WTC11 (cell line): ENCODE data around the gene ADGRB3. TPM values are rescaled to one million over a fixed set of nuclear protein-coding genes. Genes with fewer than 3 reads are reported as not detected.

Experiments used
- ATAC-seq: fragments of 200-7000 bp; cut with Tn5 transposase; 2 replicates; pipeline ENCODE4 v1.10.0; 2021; ENCODE audit warnings: mild to moderate bottlenecking, moderate library complexity
- CTCF ChIA-PET: fragments of 300-600 bp; sonication (Branson Sonifier 250); formaldehyde crosslinking; loops from one replicate; lab custom pipeline; 2021; ENCODE audit warnings: antibody characterized with exemption; lab: Charles Lee
- POLR2A ChIA-PET: fragments of 350-600 bp; sonication (Branson Sonifier 250); formaldehyde crosslinking; loops from one replicate; lab custom pipeline; 2021; ENCODE audit warnings: antibody characterized with exemption; lab: Charles Lee
- DNase-seq: peaks from one replicate; pipeline ENCODE4 v3.0.0; 2021; ENCODE audit warnings: low spot score
- H3K27ac Mint-ChIP-seq: 2 replicates; pipeline ENCODE4 v1.8.0; 2021; ENCODE audit warnings: mixed read lengths
- H3K27me3 Mint-ChIP-seq: 2 replicates; pipeline ENCODE4 v1.8.0; 2021; ENCODE audit warnings: low read depth, mild to moderate bottlenecking, moderate library complexity, mixed read lengths
- H3K36me3 Mint-ChIP-seq: 2 replicates; pipeline ENCODE4 v1.8.0; 2021; ENCODE audit warnings: mixed read lengths
- H3K4me1 Mint-ChIP-seq: 2 replicates; pipeline ENCODE4 v1.8.0; 2022; ENCODE audit warnings: mixed read lengths
- H3K4me3 Mint-ChIP-seq: 2 replicates; pipeline ENCODE4 v1.8.0; 2021; ENCODE audit warnings: mild to moderate bottlenecking, moderate library complexity, mixed read lengths
- H3K9me3 Mint-ChIP-seq: 2 replicates; pipeline ENCODE4 v1.8.0; 2021; ENCODE audit warnings: mixed read lengths
- AR ChIP-seq: fragments of 250-450 bp; sonication (Bioruptor Pico); IDR thresholded peaks from 2 replicates; pipeline ENCODE4 v1.9.0; 2021; ENCODE audit warnings: mild to moderate bottlenecking
- ATF6 ChIP-seq: sonication (generic); formaldehyde crosslinking; IDR thresholded peaks from 2 replicates; pipeline ENCODE4 v1.8.1; 2023; ENCODE audit warnings: mild to moderate bottlenecking, missing genetic modification reagents
- FOXP4 ChIP-seq: sonication (generic); formaldehyde crosslinking; IDR thresholded peaks from 2 replicates; pipeline ENCODE4 v1.8.0; 2022; ENCODE audit warnings: mild to moderate bottlenecking, missing genetic modification reagents
- GABPB1 ChIP-seq: sonication (generic); formaldehyde crosslinking; IDR thresholded peaks from 2 replicates; pipeline ENCODE4 v1.8.1; 2023; ENCODE audit warnings: mild to moderate bottlenecking, missing genetic modification reagents
- GRHL2 ChIP-seq: fragments of 250-450 bp; sonication (Bioruptor Pico); IDR thresholded peaks from 2 replicates; pipeline ENCODE4 v1.8.0; 2022; ENCODE audit warnings: mild to moderate bottlenecking, moderate library complexity; ENCODE audit not compliant: insufficient replicate concordance, severe bottlenecking
- JAZF1 ChIP-seq: fragments of 250-450 bp; sonication (Bioruptor Pico); IDR thresholded peaks from 2 replicates; pipeline ENCODE4 v1.9.0; 2021; ENCODE audit warnings: moderate library complexity, mild to moderate bottlenecking, inconsistent platforms
- KAT7 ChIP-seq: sonication (generic); formaldehyde crosslinking; IDR thresholded peaks from 2 replicates; pipeline ENCODE4 v1.8.1; 2023; ENCODE audit warnings: missing genetic modification reagents, mild to moderate bottlenecking, borderline replicate concordance
- MXD4 ChIP-seq: fragments of 250-450 bp; sonication (Bioruptor Pico); IDR thresholded peaks from 2 replicates; pipeline ENCODE4 v1.8.0; 2021; ENCODE audit warnings: mild to moderate bottlenecking, moderate library complexity, borderline replicate concordance
- NFATC4 ChIP-seq: fragments of 250-450 bp; sonication (Bioruptor Pico); IDR thresholded peaks from 2 replicates; pipeline ENCODE4 v1.9.0; 2021; ENCODE audit warnings: mild to moderate bottlenecking
- NFE2L1 ChIP-seq: sonication (generic); formaldehyde crosslinking; IDR thresholded peaks from 2 replicates; pipeline ENCODE4 v1.8.1; 2023; ENCODE audit warnings: missing genetic modification reagents
- NFYB ChIP-seq: sonication (generic); formaldehyde crosslinking; conservative IDR thresholded peaks from 2 replicates; pipeline ENCODE4 v1.8.0; 2022; ENCODE audit warnings: low read depth, missing genetic modification reagents
- NR2C2 ChIP-seq: sonication (generic); formaldehyde crosslinking; IDR thresholded peaks from 2 replicates; pipeline ENCODE4 v1.8.0; 2022; ENCODE audit warnings: mild to moderate bottlenecking, missing genetic modification reagents
- SMAD3 ChIP-seq: sonication (generic); formaldehyde crosslinking; IDR thresholded peaks from 2 replicates; pipeline ENCODE4 v1.8.0; 2022; ENCODE audit warnings: missing genetic modification reagents, mild to moderate bottlenecking, borderline replicate concordance
- TEAD4 ChIP-seq: sonication (generic); formaldehyde crosslinking; IDR thresholded peaks from 2 replicates; pipeline ENCODE4 v1.8.0; 2022; ENCODE audit warnings: mild to moderate bottlenecking, missing genetic modification reagents
- ZNF232 ChIP-seq: sonication (generic); formaldehyde crosslinking; IDR thresholded peaks from 2 replicates; pipeline ENCODE4 v1.8.0; 2022; ENCODE audit warnings: mild to moderate bottlenecking, missing genetic modification reagents
- total RNA-seq: library from RNA; stranded (reverse); gene quantifications from 3 replicates; pipeline ENCODE4 v1.2.3, GENCODE V29; 2021
- TF ChIP-seq, protein P1 (sequence below): sonication (generic); formaldehyde crosslinking; IDR thresholded peaks from 2 replicates; pipeline ENCODE4 v1.8.0; 2022; ENCODE audit warnings: mild to moderate bottlenecking, missing genetic modification reagents
- TF ChIP-seq, protein P2 (sequence below): sonication (generic); formaldehyde crosslinking; IDR thresholded peaks from 2 replicates; pipeline ENCODE4 v1.8.1; 2023; ENCODE audit warnings: mild to moderate bottlenecking, missing genetic modification reagents, moderate library complexity
- TF ChIP-seq, protein P3 (sequence below): sonication (generic); formaldehyde crosslinking; IDR thresholded peaks from 2 replicates; pipeline ENCODE4 v1.8.1; 2023; ENCODE audit warnings: mild to moderate bottlenecking, missing genetic modification reagents, moderate library complexity
- TF ChIP-seq, protein P4 (sequence below): sonication (generic); formaldehyde crosslinking; IDR thresholded peaks from 2 replicates; pipeline ENCODE4 v1.8.0; 2023; ENCODE audit warnings: missing genetic modification reagents

Gene ADGRB3
- total RNA-seq, 1 experiment from 2014 or later, result 1.9 TPM

GRCh38 chr6:68919537-68919936 is 284.5 kb downstream of the ADGRB3 start:
- CTCF ChIA-PET, result no interaction called here
- no peak for ATAC-seq

GRCh38 chr6:68941345-68941744 is 306.3 kb downstream of the ADGRB3 start:
- H3K27me3 Mint-ChIP-seq, result no peaks in the 10 kb centered on the region
- no peak overlapping the region for H3K27ac Mint-ChIP-seq
- DNase-seq (no peak), ATAC-seq (no peak)
- POLR2A ChIA-PET, result no interaction called here
- H3K4me3 Mint-ChIP-seq, result no peak overlapping the region
- H3K36me3 Mint-ChIP-seq, result no peaks in the 10 kb centered on the region
- H3K9me3 Mint-ChIP-seq, result no peaks in the 10 kb centered on the region
- CTCF ChIA-PET, result no interaction called here
- TF ChIP-seq TEAD4 (CRISPR knock-in tag), result no peak
- TF ChIP-seq, protein P1, sequence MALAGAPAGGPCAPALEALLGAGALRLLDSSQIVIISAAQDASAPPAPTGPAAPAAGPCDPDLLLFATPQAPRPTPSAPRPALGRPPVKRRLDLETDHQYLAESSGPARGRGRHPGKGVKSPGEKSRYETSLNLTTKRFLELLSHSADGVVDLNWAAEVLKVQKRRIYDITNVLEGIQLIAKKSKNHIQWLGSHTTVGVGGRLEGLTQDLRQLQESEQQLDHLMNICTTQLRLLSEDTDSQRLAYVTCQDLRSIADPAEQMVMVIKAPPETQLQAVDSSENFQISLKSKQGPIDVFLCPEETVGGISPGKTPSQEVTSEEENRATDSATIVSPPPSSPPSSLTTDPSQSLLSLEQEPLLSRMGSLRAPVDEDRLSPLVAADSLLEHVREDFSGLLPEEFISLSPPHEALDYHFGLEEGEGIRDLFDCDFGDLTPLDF (CRISPR knock-in tag), result no peak
- TF ChIP-seq, protein P2, sequence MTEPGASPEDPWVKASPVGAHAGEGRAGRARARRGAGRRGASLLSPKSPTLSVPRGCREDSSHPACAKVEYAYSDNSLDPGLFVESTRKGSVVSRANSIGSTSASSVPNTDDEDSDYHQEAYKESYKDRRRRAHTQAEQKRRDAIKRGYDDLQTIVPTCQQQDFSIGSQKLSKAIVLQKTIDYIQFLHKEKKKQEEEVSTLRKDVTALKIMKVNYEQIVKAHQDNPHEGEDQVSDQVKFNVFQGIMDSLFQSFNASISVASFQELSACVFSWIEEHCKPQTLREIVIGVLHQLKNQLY (CRISPR knock-in tag), result no peak
- no peak for TF ChIP-seq SMAD3 (CRISPR knock-in tag)
- TF ChIP-seq, protein P3, sequence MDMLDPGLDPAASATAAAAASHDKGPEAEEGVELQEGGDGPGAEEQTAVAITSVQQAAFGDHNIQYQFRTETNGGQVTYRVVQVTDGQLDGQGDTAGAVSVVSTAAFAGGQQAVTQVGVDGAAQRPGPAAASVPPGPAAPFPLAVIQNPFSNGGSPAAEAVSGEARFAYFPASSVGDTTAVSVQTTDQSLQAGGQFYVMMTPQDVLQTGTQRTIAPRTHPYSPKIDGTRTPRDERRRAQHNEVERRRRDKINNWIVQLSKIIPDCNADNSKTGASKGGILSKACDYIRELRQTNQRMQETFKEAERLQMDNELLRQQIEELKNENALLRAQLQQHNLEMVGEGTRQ, result no peak
- TF ChIP-seq AR (CRISPR knock-in tag), result no peak
- TF ChIP-seq, protein P4, sequence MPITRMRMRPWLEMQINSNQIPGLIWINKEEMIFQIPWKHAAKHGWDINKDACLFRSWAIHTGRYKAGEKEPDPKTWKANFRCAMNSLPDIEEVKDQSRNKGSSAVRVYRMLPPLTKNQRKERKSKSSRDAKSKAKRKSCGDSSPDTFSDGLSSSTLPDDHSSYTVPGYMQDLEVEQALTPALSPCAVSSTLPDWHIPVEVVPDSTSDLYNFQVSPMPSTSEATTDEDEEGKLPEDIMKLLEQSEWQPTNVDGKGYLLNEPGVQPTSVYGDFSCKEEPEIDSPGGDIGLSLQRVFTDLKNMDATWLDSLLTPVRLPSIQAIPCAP, result no peak
- H3K4me1 Mint-ChIP-seq, result no peaks in the 10 kb centered on the region

More at GRCh38 chr6:68919537-68919936, 284.5 kb downstream of the ADGRB3 start:
- no peak for DNase-seq
- Mint-ChIP-seq H3K27me3 (no peaks in the 10 kb centered on the region), H3K4me1 (peaks cover 9% of the 10 kb centered on the region), H3K36me3 (no peaks in the 10 kb centered on the region; the same call in 1 of the 2 replicates), H3K9me3 (no peaks in the 10 kb centered on the region), H3K27ac (no peak overlapping the region), H3K4me3 (no peak overlapping the region)
- TF ChIP-seq ATF6 (CRISPR knock-in tag) (no peak), GABPB1 (CRISPR knock-in tag) (no peak), GRHL2 (CRISPR knock-in tag) (no peak), KAT7 (CRISPR knock-in tag) (no peak)
- POLR2A ChIA-PET, result interaction anchor here (0.7 kb wide), 1 partner anchor 12 kb away, joined by 7 read pairs; no protein-coding TSS in a partner anchor

DNA sequence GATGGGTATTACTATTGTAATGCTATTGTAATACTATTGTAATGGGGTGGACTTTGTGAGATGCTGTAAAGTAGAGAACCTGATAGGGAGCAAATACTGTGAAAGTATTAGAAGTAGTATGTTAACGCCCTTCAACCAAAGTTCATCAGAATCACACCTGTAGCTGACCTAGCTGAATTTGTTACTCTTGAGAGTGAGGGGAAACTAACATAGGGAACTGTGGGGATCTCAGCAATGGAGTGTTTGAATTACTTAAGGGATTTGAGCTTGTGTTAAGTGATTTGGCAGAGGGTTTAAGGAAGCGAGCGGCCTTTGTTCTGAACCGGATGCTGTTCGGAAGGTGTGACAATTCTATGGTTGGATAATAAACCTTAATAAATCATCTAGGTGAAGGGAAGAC is 312.6 kb downstream of the ADGRB3 start:
- TF ChIP-seq ZNF232, result no peak
- no peak for TF ChIP-seq NFATC4 (CRISPR knock-in tag)
- TF ChIP-seq SMAD3 (CRISPR knock-in tag), result no peak
- no peak for TF ChIP-seq FOXP4 (CRISPR knock-in tag)
- no peak for TF ChIP-seq MXD4 (CRISPR knock-in tag)
- TF ChIP-seq JAZF1 (CRISPR knock-in tag), result no peak
- no peak for TF ChIP-seq NFYB (CRISPR knock-in tag)
- no peak for TF ChIP-seq NR2C2 (CRISPR knock-in tag)
- TF ChIP-seq NFE2L1, result no peak
- TF ChIP-seq, all 79 proteins: peak for 0
- H3K9me3 Mint-ChIP-seq, result no peaks in the 10 kb centered on the region

More for the DNA sequence above, 312.6 kb downstream of the ADGRB3 start:
- no peak for ATAC-seq
- CTCF ChIA-PET, result interaction anchor here (1.3 kb wide), 1 partner anchor 20 kb away, joined by 12 read pairs; no protein-coding TSS in a partner anchor
- POLR2A ChIA-PET, result no interaction called here
- Mint-ChIP-seq H3K4me3 (no peak overlapping the region), H3K36me3 (no peaks in the 10 kb centered on the region), H3K27ac (peak overlapping the region; percentile 37; the same call in 1 of the 2 replicates), H3K4me1 (no peaks in the 10 kb centered on the region), H3K27me3 (no peaks in the 10 kb centered on the region)
- DNase-seq, result no peak
